Activated naive CD4-positive, alpha-beta T cell (primary cell): ENCODE results near the gene DICER1.

Experiments
- DNase-seq, 4 experiments: peaks; one replicate each; lab custom pipeline; 2025; lab: John Stamatoyannopoulos, UW

The DICER1 gene

GRCh38 chr14:95087619-95088018 lies 69.7 kb downstream of the DICER1 start:
- no peak for DNase-seq

- no peak for DNase-seq
These were observed 72.0 kb downstream of the DICER1 start for GRCh38 chr14:95085321-95085720.

GRCh38 chr14:95078867-95079266 lies 78.5 kb downstream of the DICER1 start:
- DNase-seq, result no peak

GRCh38 chr14:95077345-95077744 lies 80.0 kb downstream of the DICER1 start:
- DNase-seq, result no peak

GRCh38 chr14:95075789-95076188 lies 81.5 kb downstream of the DICER1 start:
- DNase-seq, result no peak

GRCh38 chr14:95073947-95074346 lies 83.4 kb downstream of the DICER1 start:
- no peak for DNase-seq

GRCh38 chr14:95072310-95072905 lies 84.9 kb downstream of the DICER1 start:
- DNase-seq, result no peak

GRCh38 chr14:95071649-95072280 lies 85.6 kb downstream of the DICER1 start:
- no peak for DNase-seq

GRCh38 chr14:95070748-95071435 lies 86.4 kb downstream of the DICER1 start:
- no peak for DNase-seq

GRCh38 chr14:95069547-95069946 lies 87.8 kb downstream of the DICER1 start:
- DNase-seq, result no peak

GRCh38 chr14:95069018-95069417 lies 88.3 kb downstream of the DICER1 start:
- DNase-seq, result no peak

GRCh38 chr14:95068521-95068920 lies 88.8 kb downstream of the DICER1 start:
- DNase-seq, result no peak

- DNase-seq, result no peak
These were observed 89.2 kb downstream of the DICER1 start for GRCh38 chr14:95068080-95068479.

- no peak for DNase-seq
These were observed 89.8 kb downstream of the DICER1 start for GRCh38 chr14:95067526-95067925.

GRCh38 chr14:95066427-95066986 lies 90.8 kb downstream of the DICER1 start:
- DNase-seq, result no peak

- no peak for DNase-seq
These were observed 91.9 kb downstream of the DICER1 start for GRCh38 chr14:95065411-95065810.

- no peak for DNase-seq
These were observed 92.6 kb downstream of the DICER1 start for GRCh38 chr14:95064734-95065133.

- no peak for DNase-seq
These were observed 93.1 kb downstream of the DICER1 start for GRCh38 chr14:95064256-95064655.

- no peak for DNase-seq
These were observed 93.9 kb downstream of the DICER1 start for GRCh38 chr14:95063391-95063790.

GRCh38 chr14:95062946-95063345 lies 94.4 kb downstream of the DICER1 start:
- no peak for DNase-seq

GRCh38 chr14:95062220-95062619 lies 95.1 kb downstream of the DICER1 start:
- no peak for DNase-seq

- no peak for DNase-seq
These were observed 95.8 kb downstream of the DICER1 start for GRCh38 chr14:95061317-95062093.
